T-helper 2 cell treated with Interferon-gamma antibody and Interleukin-4, amounts not matched to agents 100 ng/mL and 5 ng/mL, for 36 hours (primary cell): Measurements from ENCODE around the gene CLEC16A. TPM values are rescaled to one million over a fixed set of nuclear protein-coding genes. Genes with fewer than 3 reads are reported as not detected.

Experiments used
- intact Hi-C: fragments of 100-400 bp; cut with micrococcal nuclease; formaldehyde crosslinking; loops from one replicate; pipeline ENCODE4 v1.15.1; 2023
- total RNA-seq: library from RNA; stranded (reverse); gene quantifications from 2 replicates; pipeline ENCODE4 v1.2.3, GENCODE V29; 2022

Gene CLEC16A
- total RNA-seq, 1 donor from 2014 or later = 31.0 TPM

- intact Hi-C loops = no loop called here
These were observed 202.8 kb downstream of the CLEC16A start for GRCh38 chr16:11147033-11147753.

- intact Hi-C loops = no loop called here
These were observed 203.5 kb downstream of the CLEC16A start for GRCh38 chr16:11147754-11148444.

GRCh38 chr16:11149011-11149616 is 204.8 kb downstream of the CLEC16A start:
- intact Hi-C loops = no loop called here

GRCh38 chr16:11150190-11150589 is 205.8 kb downstream of the CLEC16A start:
- intact Hi-C loops = no loop called here

- intact Hi-C loops = no loop called here
These were observed 207.0 kb downstream of the CLEC16A start for GRCh38 chr16:11151156-11151884.

GRCh38 chr16:11151885-11152629 is 207.7 kb downstream of the CLEC16A start:
- intact Hi-C loops = no loop called here

- intact Hi-C loops = no loop called here
These were observed 208.4 kb downstream of the CLEC16A start for GRCh38 chr16:11152677-11153331.

- intact Hi-C loops = loop anchor here (1.0 to 5.0 kb wide), 2 partner anchors 48 to 70 kb away; no protein-coding TSS in a partner anchor
These were observed 211.0 kb downstream of the CLEC16A start for GRCh38 chr16:11155284-11155806.

- intact Hi-C loops = loop anchor here (5.0 kb wide), 1 partner anchor 49 kb away; no protein-coding TSS in a partner anchor
These were observed 212.0 kb downstream of the CLEC16A start for GRCh38 chr16:11156401-11156800.

- intact Hi-C loops = loop anchor here (5.0 kb wide), 1 partner anchor 50 kb away; no protein-coding TSS in a partner anchor
These were observed 212.8 kb downstream of the CLEC16A start for GRCh38 chr16:11157143-11157542.

- intact Hi-C loops = loop anchor here (5.0 kb wide), 1 partner anchor 51 kb away; no protein-coding TSS in a partner anchor
These were observed 213.7 kb downstream of the CLEC16A start for GRCh38 chr16:11158018-11158417.

- intact Hi-C loops = loop anchor here (5.0 kb wide), 1 partner anchor 52 kb away; no protein-coding TSS in a partner anchor
These were observed 214.9 kb downstream of the CLEC16A start for GRCh38 chr16:11159282-11159681.

- intact Hi-C loops = no loop called here
These were observed 216.3 kb downstream of the CLEC16A start for GRCh38 chr16:11160676-11161115.

- intact Hi-C loops = no loop called here
These were observed 217.1 kb downstream of the CLEC16A start for GRCh38 chr16:11161439-11161838.

- intact Hi-C loops = no loop called here
These were observed 217.6 kb downstream of the CLEC16A start for GRCh38 chr16:11161974-11162373.

GRCh38 chr16:11162586-11163268 is 218.4 kb downstream of the CLEC16A start:
- intact Hi-C loops = no loop called here

- intact Hi-C loops = no loop called here
These were observed 219.4 kb downstream of the CLEC16A start for GRCh38 chr16:11163761-11164261.

GRCh38 chr16:11164482-11165270 is 220.3 kb downstream of the CLEC16A start:
- intact Hi-C loops = no loop called here
